ENCODE measurements around the gene STT3A. TPM values are rescaled to one million over a fixed set of nuclear protein-coding genes. Genes with fewer than 3 reads are reported as not detected.

STT3A gene
- total and polyA plus RNA-seq, 10 of the 15 experiments (the other 5 are each of a cell fraction or from before 2014, with no cell fraction given): 74.4 to 202 (median 118) TPM

GRCh38 chr11:125552927-125553326, 39.7 kb upstream of the STT3A start:
- Histone ChIP-seq H4K20me1 (ENCODE audit: control insufficient read depth, insufficient read depth) (no peaks in the 10 kb centered on the region), H3K4me2 (ENCODE audit: control insufficient read depth, insufficient read depth) (no peak overlapping the region), H3K27ac (ENCODE audit: control insufficient read depth, insufficient read depth) (no peak overlapping the region), H3K79me2 (ENCODE audit: control insufficient read depth, insufficient read depth, low read length) (no peaks in the 10 kb centered on the region), H3K9me3 (replicated peaks; ENCODE audit: control insufficient read depth, insufficient read depth, low read length) (peaks cover 20% of the 10 kb centered on the region), H3K9ac (ENCODE audit: control insufficient read depth, insufficient read depth, low read length) (no peak overlapping the region), H3K4me3 (no peak overlapping the region), H2AFZ (ENCODE audit: control insufficient read depth, low read depth, low read length) (no peak overlapping the region), H3K27me3 (replicated peaks in 1 of 2; ENCODE audit: control insufficient read depth in 2 of 2, insufficient read depth in 2 of 2, low read length in 1 of 2) (no peaks in the 10 kb centered on the region), H3K36me3 (ENCODE audit: control insufficient read depth in 2 of 2, insufficient read depth in 2 of 2, low read length in 1 of 2) (no peaks in the 10 kb centered on the region), H3K4me1 (ENCODE audit: control insufficient read depth, insufficient read depth, low read length) (no peaks in the 10 kb centered on the region)
- 54% methylated on average over 2 of the region's 2 CpGs for WGBS (ENCODE audit: insufficient coverage, insufficient replicate concordance, low lambda C conversion rate, missing lambda C conversion rate)
- CTCF ChIA-PET: no interaction called here
- SMC1A ChIA-PET (ENCODE audit: uncharacterized antibody, unreplicated experiment): no interaction called here
- intact Hi-C loops (cut with micrococcal nuclease; ENCODE audit: unreplicated experiment): no loop called here
- TF ChIP-seq MEF2A (IDR thresholded peaks at IDR 0.05; ENCODE audit: insufficient read depth, low read depth, low read length) (no peak), EGR1 (IDR thresholded peaks at IDR 0.05; ENCODE audit: borderline replicate concordance in 1 of 2, low read depth in 2 of 2, low read length in 2 of 2) (no peak), CEBPZ (IDR thresholded peaks at IDR 0.05; ENCODE audit: low read depth, low read length) (no peak), MLLT1 (IDR thresholded peaks at IDR 0.05) (no peak), TCF7 (IDR thresholded peaks at IDR 0.05; ENCODE audit: borderline replicate concordance) (no peak), ATF7 (IDR thresholded peaks at IDR 0.05; ENCODE audit: low read depth) (no peak), E2F4 (IDR thresholded peaks at IDR 0.05; ENCODE audit: low read depth, low read length) (no peak), EED (IDR thresholded peaks at IDR 0.05; ENCODE audit: low read depth) (no peak), RB1 (IDR thresholded peaks at IDR 0.05; ENCODE audit: borderline replicate concordance) (no peak), STAT1 (conservative IDR thresholded peaks at IDR 0.05) (no peak), SREBF1 (IDR thresholded peaks at IDR 0.05; ENCODE audit: low read length) (no peak), JUND (IDR thresholded peaks at IDR 0.05; ENCODE audit: low read depth, low read length) (no peak), CHD1 (IDR thresholded peaks at IDR 0.05; ENCODE audit: low read depth, low read length) (no peak), SPI1 (IDR thresholded peaks at IDR 0.05; ENCODE audit: borderline replicate concordance, insufficient read depth, low read depth, low read length) (no peak), ZNF217 (IDR thresholded peaks at IDR 0.05) (no peak), HDGF (IDR thresholded peaks at IDR 0.05) (no peak), ZBED1 (IDR thresholded peaks at IDR 0.05; ENCODE audit: borderline replicate concordance) (no peak), DPF2 (IDR thresholded peaks at IDR 0.05) (no peak), CTCF (IDR thresholded peaks at IDR 0.05 in 2 of 3, conservative IDR thresholded peaks at IDR 0.05 in 1 of 3; ENCODE audit: control insufficient read depth in 2 of 3, extremely low read depth in 1 of 3, insufficient read depth in 1 of 3, low read depth in 3 of 3, low read length in 3 of 3) (no peak), SRF (IDR thresholded peaks at IDR 0.05; ENCODE audit: low read depth in 2 of 2, low read length in 2 of 2) (no peak)
- no peak for DNase-seq (ENCODE audit: low read depth, low spot score)
- POLR2A ChIA-PET: no interaction called here
- no peak for FAIRE-seq
- in situ Hi-C loops (cut with MboI): no loop called here
- BruUV-seq (replicated peaks): no TSS peak
- RAD21 ChIA-PET (ENCODE audit: unreplicated experiment): no interaction called here
- no peak for ATAC-seq

Data from GM12878 (cell line).